Measurements from ENCODE around the gene IPCEF1. TPM values are rescaled to one million over a fixed set of nuclear protein-coding genes. Genes with fewer than 3 reads are reported as not detected.

The IPCEF1 gene
- polyA plus RNA-seq, 1 donor from 2014 or later, result 3.9 TPM

DNA sequence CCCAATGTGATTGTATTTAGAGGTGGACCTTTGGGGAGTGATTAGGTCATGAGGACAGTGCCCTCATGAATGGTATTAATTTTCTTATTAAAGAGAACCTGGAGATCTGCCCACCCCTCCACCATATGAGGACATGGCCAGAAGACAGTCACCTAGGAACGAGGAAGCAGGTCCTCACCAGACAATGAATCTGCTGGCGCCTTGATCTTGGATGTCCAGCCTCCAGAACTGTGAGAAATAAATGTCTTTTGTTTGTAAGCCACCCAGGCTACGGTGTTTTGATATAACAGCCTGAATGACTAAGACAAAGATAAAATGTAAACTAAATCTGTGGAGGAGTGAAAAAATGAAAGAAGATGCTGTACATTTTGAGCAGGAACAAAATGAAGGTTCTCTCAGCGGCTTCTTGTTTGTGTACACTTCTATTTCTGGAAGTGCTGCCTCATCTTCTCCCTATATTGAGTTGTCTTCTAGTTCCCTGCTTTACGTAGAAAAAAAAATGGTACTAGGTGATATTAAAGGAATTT lies 1.5 kb upstream of the IPCEF1 start:
- H3F3A ChIP-seq (ENCODE audit: insufficient read depth, low read length, poor library complexity, severe bottlenecking), result no peaks in the 10 kb centered on the region
- H3K9ac ChIP-seq (ENCODE audit: low read length), result no peak overlapping the region
- no peaks in the 10 kb centered on the region for H3K9me3 ChIP-seq (ENCODE audit: low read length)
- no peak overlapping the region for H3K4me2 ChIP-seq (ENCODE audit: low read length)
- H3K79me2 ChIP-seq (replicated peaks; ENCODE audit: insufficient read depth, low read length), result no peaks in the 10 kb centered on the region
- H4K20me1 ChIP-seq (ENCODE audit: insufficient read depth), result no peaks in the 10 kb centered on the region
- H3K4me3 ChIP-seq (ENCODE audit: low read length), result no peak overlapping the region
- no peaks in the 10 kb centered on the region for H3K27me3 ChIP-seq (ENCODE audit: insufficient read depth, low read depth, low read length)
- H3K27ac ChIP-seq (ENCODE audit: low read length), result no peak overlapping the region
- no peak overlapping the region for H2AFZ ChIP-seq (ENCODE audit: low read depth, low read length)
- no peaks in the 10 kb centered on the region for H3K36me3 ChIP-seq (ENCODE audit: insufficient read depth, low read length)
- no peaks in the 10 kb centered on the region for H3K9me2 ChIP-seq (ENCODE audit: insufficient read depth, low read length)
- TF ChIP-seq MXI1 (conservative IDR thresholded peaks at IDR 0.05; ENCODE audit: poor library complexity, severe bottlenecking) (no peak), EZH2 (IDR thresholded peaks at IDR 0.05; ENCODE audit: borderline replicate concordance, insufficient read depth, low read length, poor library complexity, severe bottlenecking) (no peak), POLR2AphosphoS5 (IDR thresholded peaks at IDR 0.05) (no peak), TAF1 (IDR thresholded peaks at IDR 0.05; ENCODE audit: low read depth) (no peak), EP300 (conservative IDR thresholded peaks at IDR 0.05; ENCODE audit: poor library complexity, severe bottlenecking) (no peak), RAD21 (conservative IDR thresholded peaks at IDR 0.05) (no peak), SMC3 (conservative IDR thresholded peaks at IDR 0.05; ENCODE audit: poor library complexity) (no peak)
- TF ChIP-seq, protein P1, sequence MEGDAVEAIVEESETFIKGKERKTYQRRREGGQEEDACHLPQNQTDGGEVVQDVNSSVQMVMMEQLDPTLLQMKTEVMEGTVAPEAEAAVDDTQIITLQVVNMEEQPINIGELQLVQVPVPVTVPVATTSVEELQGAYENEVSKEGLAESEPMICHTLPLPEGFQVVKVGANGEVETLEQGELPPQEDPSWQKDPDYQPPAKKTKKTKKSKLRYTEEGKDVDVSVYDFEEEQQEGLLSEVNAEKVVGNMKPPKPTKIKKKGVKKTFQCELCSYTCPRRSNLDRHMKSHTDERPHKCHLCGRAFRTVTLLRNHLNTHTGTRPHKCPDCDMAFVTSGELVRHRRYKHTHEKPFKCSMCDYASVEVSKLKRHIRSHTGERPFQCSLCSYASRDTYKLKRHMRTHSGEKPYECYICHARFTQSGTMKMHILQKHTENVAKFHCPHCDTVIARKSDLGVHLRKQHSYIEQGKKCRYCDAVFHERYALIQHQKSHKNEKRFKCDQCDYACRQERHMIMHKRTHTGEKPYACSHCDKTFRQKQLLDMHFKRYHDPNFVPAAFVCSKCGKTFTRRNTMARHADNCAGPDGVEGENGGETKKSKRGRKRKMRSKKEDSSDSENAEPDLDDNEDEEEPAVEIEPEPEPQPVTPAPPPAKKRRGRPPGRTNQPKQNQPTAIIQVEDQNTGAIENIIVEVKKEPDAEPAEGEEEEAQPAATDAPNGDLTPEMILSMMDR (IDR thresholded peaks at IDR 0.05; ENCODE audit: poor library complexity, severe bottlenecking), result no peak
- TF ChIP-seq, protein P2, sequence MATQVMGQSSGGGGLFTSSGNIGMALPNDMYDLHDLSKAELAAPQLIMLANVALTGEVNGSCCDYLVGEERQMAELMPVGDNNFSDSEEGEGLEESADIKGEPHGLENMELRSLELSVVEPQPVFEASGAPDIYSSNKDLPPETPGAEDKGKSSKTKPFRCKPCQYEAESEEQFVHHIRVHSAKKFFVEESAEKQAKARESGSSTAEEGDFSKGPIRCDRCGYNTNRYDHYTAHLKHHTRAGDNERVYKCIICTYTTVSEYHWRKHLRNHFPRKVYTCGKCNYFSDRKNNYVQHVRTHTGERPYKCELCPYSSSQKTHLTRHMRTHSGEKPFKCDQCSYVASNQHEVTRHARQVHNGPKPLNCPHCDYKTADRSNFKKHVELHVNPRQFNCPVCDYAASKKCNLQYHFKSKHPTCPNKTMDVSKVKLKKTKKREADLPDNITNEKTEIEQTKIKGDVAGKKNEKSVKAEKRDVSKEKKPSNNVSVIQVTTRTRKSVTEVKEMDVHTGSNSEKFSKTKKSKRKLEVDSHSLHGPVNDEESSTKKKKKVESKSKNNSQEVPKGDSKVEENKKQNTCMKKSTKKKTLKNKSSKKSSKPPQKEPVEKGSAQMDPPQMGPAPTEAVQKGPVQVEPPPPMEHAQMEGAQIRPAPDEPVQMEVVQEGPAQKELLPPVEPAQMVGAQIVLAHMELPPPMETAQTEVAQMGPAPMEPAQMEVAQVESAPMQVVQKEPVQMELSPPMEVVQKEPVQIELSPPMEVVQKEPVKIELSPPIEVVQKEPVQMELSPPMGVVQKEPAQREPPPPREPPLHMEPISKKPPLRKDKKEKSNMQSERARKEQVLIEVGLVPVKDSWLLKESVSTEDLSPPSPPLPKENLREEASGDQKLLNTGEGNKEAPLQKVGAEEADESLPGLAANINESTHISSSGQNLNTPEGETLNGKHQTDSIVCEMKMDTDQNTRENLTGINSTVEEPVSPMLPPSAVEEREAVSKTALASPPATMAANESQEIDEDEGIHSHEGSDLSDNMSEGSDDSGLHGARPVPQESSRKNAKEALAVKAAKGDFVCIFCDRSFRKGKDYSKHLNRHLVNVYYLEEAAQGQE (IDR thresholded peaks at IDR 0.05; ENCODE audit: borderline replicate concordance), result no peak

DNA sequence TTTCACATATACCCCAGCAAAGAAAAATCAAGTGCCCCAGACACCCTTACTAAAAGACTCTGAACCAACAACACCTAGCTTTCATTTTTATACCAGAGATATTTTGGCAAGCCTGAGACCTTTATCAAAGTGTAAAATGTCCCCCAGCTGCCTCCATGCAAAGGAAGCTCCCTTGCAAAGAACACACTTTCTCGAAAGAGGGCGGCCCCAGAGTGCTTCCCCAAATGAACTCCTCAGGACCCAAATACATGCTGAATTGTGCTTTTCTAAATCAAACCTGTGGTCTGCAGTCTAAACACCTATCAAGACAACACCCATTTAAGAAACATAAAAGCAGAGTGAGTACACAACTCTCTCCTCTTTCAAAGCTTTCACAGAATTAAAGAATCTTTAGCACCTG lies 490 bp downstream of the IPCEF1 start:
- H3K4me3 ChIP-seq (ENCODE audit: low read length), result no peak overlapping the region
- no peaks in the 10 kb centered on the region for H3K36me3 ChIP-seq (ENCODE audit: insufficient read depth, low read length)
- no peaks in the 10 kb centered on the region for H3F3A ChIP-seq (ENCODE audit: insufficient read depth, low read length, poor library complexity, severe bottlenecking)

More for the DNA sequence above, 490 bp downstream of the IPCEF1 start:
- TF ChIP-seq RAD21 (conservative IDR thresholded peaks at IDR 0.05) (no peak), EP300 (conservative IDR thresholded peaks at IDR 0.05; ENCODE audit: poor library complexity, severe bottlenecking) (no peak), SMC3 (conservative IDR thresholded peaks at IDR 0.05; ENCODE audit: poor library complexity) (no peak), MXI1 (conservative IDR thresholded peaks at IDR 0.05; ENCODE audit: poor library complexity, severe bottlenecking) (no peak), EZH2 (IDR thresholded peaks at IDR 0.05; ENCODE audit: borderline replicate concordance, insufficient read depth, low read length, poor library complexity, severe bottlenecking) (no peak), POLR2AphosphoS5 (IDR thresholded peaks at IDR 0.05) (no peak), TAF1 (IDR thresholded peaks at IDR 0.05; ENCODE audit: low read depth) (no peak)
- TF ChIP-seq, protein P2 (IDR thresholded peaks at IDR 0.05; ENCODE audit: borderline replicate concordance), result no peak
- TF ChIP-seq, protein P1 (IDR thresholded peaks at IDR 0.05; ENCODE audit: poor library complexity, severe bottlenecking), result no peak
- Histone ChIP-seq H3K27me3 (ENCODE audit: insufficient read depth, low read depth, low read length) (no peaks in the 10 kb centered on the region), H3K4me2 (ENCODE audit: low read length) (no peak overlapping the region), H3K9me2 (ENCODE audit: insufficient read depth, low read length) (no peaks in the 10 kb centered on the region), H3K79me2 (replicated peaks; ENCODE audit: insufficient read depth, low read length) (no peaks in the 10 kb centered on the region), H4K20me1 (ENCODE audit: insufficient read depth) (no peaks in the 10 kb centered on the region), H3K9me3 (ENCODE audit: low read length) (no peaks in the 10 kb centered on the region), H3K27ac (ENCODE audit: low read length) (no peak overlapping the region), H2AFZ (ENCODE audit: low read depth, low read length) (no peak overlapping the region), H3K9ac (ENCODE audit: low read length) (no peak overlapping the region)
